Mesothelial cell of epicardium (in vitro differentiated cells): ENCODE data around the gene CHRNB1. TPM values are rescaled to one million over a fixed set of nuclear protein-coding genes. Genes with fewer than 3 reads are reported as not detected.

Experiments used
- DNase-seq, 2 experiments: peaks; one replicate each; pipeline ENCODE4 v3.0.0; 2021; ENCODE audit warnings: low spot score in 2 of 2; ENCODE audit not compliant: unreplicated experiment in 2 of 2
- H3K27ac Mint-ChIP-seq: 2 replicates; pipeline ENCODE4 v1.8.0; 2021; ENCODE audit warnings: mixed read lengths
- H3K27me3 Mint-ChIP-seq: 2 replicates; pipeline ENCODE4 v1.8.0; 2021; ENCODE audit warnings: low read depth, mixed read lengths
- H3K36me3 Mint-ChIP-seq: 2 replicates; pipeline ENCODE4 v1.8.0; 2021; ENCODE audit warnings: mixed read lengths
- H3K4me1 Mint-ChIP-seq: 2 replicates; pipeline ENCODE4 v1.8.0; 2021; ENCODE audit warnings: mixed read lengths
- H3K4me3 Mint-ChIP-seq: 2 replicates; pipeline ENCODE4 v1.8.0; 2021; ENCODE audit warnings: mild to moderate bottlenecking, moderate library complexity, mixed read lengths
- H3K9me3 Mint-ChIP-seq: 2 replicates; pipeline ENCODE4 v1.8.0; 2021; ENCODE audit warnings: mixed read lengths
- total RNA-seq: library from RNA; stranded (reverse); gene quantifications from 3 replicates; pipeline ENCODE4 v1.2.1, GENCODE V29; 2021
- TF ChIP-seq, protein P1 (sequence below): fragments of 200-600 bp; sonication (generic); IDR thresholded peaks from one replicate; pipeline ENCODE4 v1.5.0; 2021; ENCODE audit warnings: antibody characterized with exemption; ENCODE audit not compliant: unreplicated experiment

The CHRNB1 gene
- total RNA-seq, 1 donor from 2014 or later, result 17.7 TPM

DNA sequence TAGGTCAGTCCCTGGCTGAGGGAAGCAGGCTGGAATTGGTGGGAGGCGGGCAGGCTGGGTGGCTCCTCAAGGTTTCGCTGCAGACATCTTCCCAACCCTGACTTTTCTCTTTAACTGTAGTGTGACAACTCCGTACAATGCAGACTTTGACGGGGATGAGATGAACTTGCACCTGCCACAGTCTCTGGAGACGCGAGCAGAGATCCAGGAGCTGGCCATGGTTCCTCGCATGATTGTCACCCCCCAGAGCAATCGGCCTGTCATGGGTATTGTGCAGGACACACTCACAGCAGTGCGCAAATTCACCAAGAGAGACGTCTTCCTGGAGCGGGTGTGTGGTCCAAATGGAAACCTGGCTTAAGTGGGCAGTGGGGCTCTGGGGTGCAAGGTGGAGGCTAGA, 54.3 kb downstream of the CHRNB1 start:
- no peak for DNase-seq
- no peaks in the 10 kb centered on the region for H3K9me3 Mint-ChIP-seq
- no peaks in the 10 kb centered on the region for H3K27me3 Mint-ChIP-seq
- H3K27ac Mint-ChIP-seq, result no peak overlapping the region
- TF ChIP-seq, protein P1, sequence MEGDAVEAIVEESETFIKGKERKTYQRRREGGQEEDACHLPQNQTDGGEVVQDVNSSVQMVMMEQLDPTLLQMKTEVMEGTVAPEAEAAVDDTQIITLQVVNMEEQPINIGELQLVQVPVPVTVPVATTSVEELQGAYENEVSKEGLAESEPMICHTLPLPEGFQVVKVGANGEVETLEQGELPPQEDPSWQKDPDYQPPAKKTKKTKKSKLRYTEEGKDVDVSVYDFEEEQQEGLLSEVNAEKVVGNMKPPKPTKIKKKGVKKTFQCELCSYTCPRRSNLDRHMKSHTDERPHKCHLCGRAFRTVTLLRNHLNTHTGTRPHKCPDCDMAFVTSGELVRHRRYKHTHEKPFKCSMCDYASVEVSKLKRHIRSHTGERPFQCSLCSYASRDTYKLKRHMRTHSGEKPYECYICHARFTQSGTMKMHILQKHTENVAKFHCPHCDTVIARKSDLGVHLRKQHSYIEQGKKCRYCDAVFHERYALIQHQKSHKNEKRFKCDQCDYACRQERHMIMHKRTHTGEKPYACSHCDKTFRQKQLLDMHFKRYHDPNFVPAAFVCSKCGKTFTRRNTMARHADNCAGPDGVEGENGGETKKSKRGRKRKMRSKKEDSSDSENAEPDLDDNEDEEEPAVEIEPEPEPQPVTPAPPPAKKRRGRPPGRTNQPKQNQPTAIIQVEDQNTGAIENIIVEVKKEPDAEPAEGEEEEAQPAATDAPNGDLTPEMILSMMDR, result no peak
- no peaks in the 10 kb centered on the region for H3K4me1 Mint-ChIP-seq
- H3K36me3 Mint-ChIP-seq, result peaks cover 62% of the 10 kb centered on the region
- H3K4me3 Mint-ChIP-seq, result no peak overlapping the region

GRCh38 chr17:7501729-7502128, 56.9 kb downstream of the CHRNB1 start:
- no peak overlapping the region for H3K4me3 Mint-ChIP-seq
- no peaks in the 10 kb centered on the region for H3K4me1 Mint-ChIP-seq
- TF ChIP-seq, protein P1, result no peak
- H3K9me3 Mint-ChIP-seq, result no peaks in the 10 kb centered on the region
- peaks cover 57% of the 10 kb centered on the region for H3K36me3 Mint-ChIP-seq
- DNase-seq, result no peak
- no peaks in the 10 kb centered on the region for H3K27me3 Mint-ChIP-seq
- no peak overlapping the region for H3K27ac Mint-ChIP-seq

- Mint-ChIP-seq H3K36me3 (peaks cover 54% of the 10 kb centered on the region), H3K27ac (no peak overlapping the region), H3K27me3 (no peaks in the 10 kb centered on the region), H3K4me3 (no peak overlapping the region), H3K4me1 (no peaks in the 10 kb centered on the region), H3K9me3 (no peaks in the 10 kb centered on the region)
- TF ChIP-seq, protein P1, result no peak
- no peak for DNase-seq
These were observed 57.4 kb downstream of the CHRNB1 start for GRCh38 chr17:7502171-7502847.

DNA sequence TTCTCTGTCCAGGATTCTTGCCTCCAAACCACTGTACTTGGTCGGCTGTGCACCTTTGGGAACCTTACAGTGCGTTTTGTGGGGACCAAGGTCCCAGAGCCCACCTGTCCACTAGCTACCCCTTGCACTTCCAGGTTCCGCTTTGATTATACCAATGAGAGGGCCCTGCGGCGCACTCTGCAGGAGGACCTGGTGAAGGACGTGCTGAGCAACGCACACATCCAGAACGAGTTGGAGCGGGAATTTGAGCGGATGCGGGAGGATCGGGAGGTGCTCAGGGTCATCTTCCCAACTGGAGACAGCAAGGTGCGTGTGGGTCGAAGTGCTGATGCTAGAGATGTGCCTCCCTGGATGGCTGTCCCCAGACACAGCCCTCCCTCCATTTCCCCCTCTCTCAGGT, 58.1 kb downstream of the CHRNB1 start:
- H3K9me3 Mint-ChIP-seq, result no peaks in the 10 kb centered on the region
- H3K27ac Mint-ChIP-seq, result no peak overlapping the region
- peaks cover 55% of the 10 kb centered on the region for H3K36me3 Mint-ChIP-seq
- TF ChIP-seq, protein P1, result no peak
- H3K27me3 Mint-ChIP-seq, result no peaks in the 10 kb centered on the region
- DNase-seq, result no peak
- no peak overlapping the region for H3K4me3 Mint-ChIP-seq
- H3K4me1 Mint-ChIP-seq, result no peaks in the 10 kb centered on the region

DNA sequence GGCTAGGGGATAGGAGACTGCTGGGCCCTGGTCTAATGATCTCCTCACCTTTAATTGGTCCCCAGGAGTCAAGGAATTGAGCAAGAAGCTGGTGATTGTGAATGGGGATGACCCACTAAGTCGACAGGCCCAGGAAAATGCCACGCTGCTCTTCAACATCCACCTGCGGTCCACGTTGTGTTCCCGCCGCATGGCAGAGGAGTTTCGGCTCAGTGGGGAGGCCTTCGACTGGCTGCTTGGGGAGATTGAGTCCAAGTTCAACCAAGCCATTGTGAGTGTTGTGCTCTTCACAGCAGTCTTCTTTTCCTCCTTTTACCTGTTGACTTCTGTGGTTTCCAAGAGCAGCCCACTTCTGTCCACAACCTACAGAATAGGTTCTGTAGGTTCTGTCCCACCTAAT, 58.7 kb downstream of the CHRNB1 start:
- Mint-ChIP-seq H3K27ac (no peak overlapping the region), H3K4me1 (no peaks in the 10 kb centered on the region), H3K9me3 (no peaks in the 10 kb centered on the region), H3K36me3 (peaks cover 57% of the 10 kb centered on the region), H3K4me3 (no peak overlapping the region), H3K27me3 (no peaks in the 10 kb centered on the region)
- DNase-seq, result no peak
- TF ChIP-seq, protein P1, result no peak

Other genes starting within 250 kb of the CHRNB1 start
- gene DLG4, start 225.2 kb upstream of the CHRNB1 start, total RNA-seq, result 59.9 to 62.4 TPM (median 60.2 TPM) in 3 replicates
- 385 to 424 TPM (median 410 TPM) in 3 replicates for gene ACADVL, start 225.1 kb upstream of the CHRNB1 start, total RNA-seq
- gene DVL2, start 210.5 kb upstream of the CHRNB1 start, total RNA-seq, result 87.3 to 96.1 TPM (median 94.0 TPM) in 3 replicates
- 55.4 to 57.1 TPM (median 55.6 TPM) in 3 replicates for gene PHF23, start 205.6 kb upstream of the CHRNB1 start, total RNA-seq
- gene GABARAP, start 202.6 kb upstream of the CHRNB1 start, total RNA-seq, result 424 to 451 TPM (median 429 TPM) in 3 replicates
- gene CTDNEP1, start 193.3 kb upstream of the CHRNB1 start, total RNA-seq, result 122 to 132 TPM (median 130 TPM) in 3 replicates
- gene ELP5, start 192.8 kb upstream of the CHRNB1 start, total RNA-seq, result 37.9 to 42.8 TPM (median 42.1 TPM) in 3 replicates
- 79.2 to 86.1 TPM (median 79.9 TPM) in 3 replicates for gene CLDN7, start 182.6 kb upstream of the CHRNB1 start, total RNA-seq
- gene SLC2A4, start 163.3 kb upstream of the CHRNB1 start, total RNA-seq, result 1.6 to 1.8 TPM (median 1.6 TPM) in 3 replicates
- gene YBX2, start 150.4 kb upstream of the CHRNB1 start, total RNA-seq, result 1.9 to 3.3 TPM (median 2.2 TPM) in 3 replicates
- gene EIF5A, start 137.4 kb upstream of the CHRNB1 start, total RNA-seq, result 265 to 278 TPM (median 273 TPM) in 3 replicates
- gene GPS2, start 129.7 kb upstream of the CHRNB1 start, total RNA-seq, result 42.1 to 52.4 TPM (median 46.2 TPM) in 3 replicates
- 52.8 to 56.7 TPM (median 55.1 TPM) in 3 replicates for gene NEURL4, start 115.7 kb upstream of the CHRNB1 start, total RNA-seq
- gene ACAP1, start 108.5 kb upstream of the CHRNB1 start, total RNA-seq, result 8.9 to 10.9 TPM (median 9.1 TPM) in 3 replicates
- 17.3 to 18.8 TPM (median 17.7 TPM) in 3 replicates for gene KCTD11, start 92.9 kb upstream of the CHRNB1 start, total RNA-seq
- 0.18 to 0.42 TPM in 2 of 3 replicates, not detected in the other for gene TMEM95, start 89.9 kb upstream of the CHRNB1 start, total RNA-seq
- 8.2 to 9.9 TPM (median 9.0 TPM) in 3 replicates for gene TNK1, start 64.0 kb upstream of the CHRNB1 start, total RNA-seq
- 67.4 to 69.3 TPM (median 68.4 TPM) in 3 replicates for gene PLSCR3, start 50.5 kb upstream of the CHRNB1 start, total RNA-seq
- 65.7 to 78.3 TPM (median 69.4 TPM) in 3 replicates for gene TMEM256, start 41.0 kb upstream of the CHRNB1 start, total RNA-seq
- 88.0 to 97.5 TPM (median 90.8 TPM) in 3 replicates for gene NLGN2, start 37.2 kb upstream of the CHRNB1 start, total RNA-seq
- gene SPEM1, start 24.7 kb upstream of the CHRNB1 start, total RNA-seq, result 0.38 TPM in 1 of 3 replicates, not detected in the others
- not detected in 3 replicates for gene SPEM2, start 19.4 kb upstream of the CHRNB1 start, total RNA-seq
- not detected in 3 replicates for gene SPEM3, start 16.2 kb upstream of the CHRNB1 start, total RNA-seq
- 9.7 to 10.2 TPM (median 10.2 TPM) in 3 replicates for gene TMEM102, start 9.6 kb upstream of the CHRNB1 start, total RNA-seq
- gene FGF11, start 5.5 kb upstream of the CHRNB1 start, total RNA-seq, result 24.8 to 26.8 TPM (median 26.5 TPM) in 3 replicates
- 36.4 to 40.1 TPM (median 39.7 TPM) in 3 replicates for gene ZBTB4, start 34.6 kb downstream of the CHRNB1 start, total RNA-seq
- gene SLC35G6, start 36.4 kb downstream of the CHRNB1 start, total RNA-seq, result not detected in 3 replicates
- gene POLR2A, start 39.3 kb downstream of the CHRNB1 start, total RNA-seq, result 195 to 208 TPM (median 204 TPM) in 3 replicates
- gene TNFSF12, start 104.0 kb downstream of the CHRNB1 start, total RNA-seq, result 6.6 to 7.7 TPM (median 7.6 TPM) in 3 replicates
- 4.3 to 6.1 TPM (median 5.2 TPM) in 3 replicates for gene TNFSF13, start 113.7 kb downstream of the CHRNB1 start, total RNA-seq
- 50.3 to 55.9 TPM (median 51.5 TPM) in 3 replicates for gene SENP3, start 116.9 kb downstream of the CHRNB1 start, total RNA-seq
- 0.44 to 0.86 TPM (median 0.78 TPM) in 3 replicates for gene CD68, start 134.6 kb downstream of the CHRNB1 start, total RNA-seq
- 44.8 to 45.5 TPM (median 45.5 TPM) in 3 replicates for gene MPDU1, start 138.8 kb downstream of the CHRNB1 start, total RNA-seq
- 2.0 to 2.3 TPM (median 2.1 TPM) in 3 replicates for gene SOX15, start 145.0 kb downstream of the CHRNB1 start, total RNA-seq
- gene FXR2, start 169.8 kb downstream of the CHRNB1 start, total RNA-seq, result 43.2 to 44.5 TPM (median 43.4 TPM) in 3 replicates
- gene SAT2, start 182.8 kb downstream of the CHRNB1 start, total RNA-seq, result 80.6 to 95.0 TPM (median 87.7 TPM) in 3 replicates
- gene SHBG, start 185.1 kb downstream of the CHRNB1 start, total RNA-seq, result 0.60 to 0.84 TPM (median 0.82 TPM) in 3 replicates
- 9.6 to 10.5 TPM (median 10.2 TPM) in 3 replicates for gene ATP1B2, start 205.9 kb downstream of the CHRNB1 start, total RNA-seq
- gene TP53, start 242.4 kb downstream of the CHRNB1 start, total RNA-seq, result 98.8 to 105 TPM (median 101 TPM) in 3 replicates
- gene WRAP53, start 243.4 kb downstream of the CHRNB1 start, total RNA-seq, result 12.3 to 13.6 TPM (median 13.1 TPM) in 3 replicates